Loucy (cell line): ENCODE results near the gene LMF2.

ENCODE experiments used
- H2AFZ ChIP-seq: fragments of 200-600 bp; sonication (generic); 2 replicates; pipeline ENCODE4 v1.6.0; 2016; ENCODE audit warnings: antibody characterized with exemption, mild to moderate bottlenecking, low read length, moderate library complexity
- H3F3A ChIP-seq: fragments of 200-600 bp; 2 replicates; pipeline ENCODE4 v1.6.0; 2016; ENCODE audit warnings: antibody characterized with exemption, low read depth, mild to moderate bottlenecking
- H3K27me3 ChIP-seq: fragments of 200-600 bp; sonication (generic); 2 replicates; pipeline ENCODE4 v1.6.1; 2014; ENCODE audit warnings: low read length, mild to moderate bottlenecking; ENCODE audit not compliant: insufficient read depth, poor library complexity, severe bottlenecking
- H3K36me3 ChIP-seq: fragments of 200-600 bp; sonication (generic); 2 replicates; pipeline ENCODE4 v1.6.1; 2016; ENCODE audit warnings: low read length; ENCODE audit not compliant: insufficient read depth
- H3K4me1 ChIP-seq: fragments of 200-600 bp; sonication (generic); 2 replicates; pipeline ENCODE4 v1.5.1; 2014; ENCODE audit warnings: low read length, mild to moderate bottlenecking; ENCODE audit not compliant: insufficient read depth, poor library complexity, severe bottlenecking
- H3K4me2 ChIP-seq: fragments of 200-600 bp; sonication (generic); 2 replicates; pipeline ENCODE4 v1.6.0; 2014; ENCODE audit warnings: antibody characterized with exemption, low read length, low read depth, mild to moderate bottlenecking; ENCODE audit not compliant: poor library complexity, severe bottlenecking
- H3K4me3 ChIP-seq: fragments of 200-600 bp; sonication (generic); 2 replicates; pipeline ENCODE4 v1.5.1; 2014; ENCODE audit warnings: low read length, mild to moderate bottlenecking, mixed read lengths; ENCODE audit not compliant: poor library complexity, severe bottlenecking
- H3K79me2 ChIP-seq: fragments of 200-600 bp; sonication (generic); 2 replicates; pipeline ENCODE4 v1.6.1; 2014; ENCODE audit warnings: low read length; ENCODE audit not compliant: insufficient read depth
- H3K9ac ChIP-seq: fragments of 200-600 bp; sonication (generic); 2 replicates; pipeline ENCODE4 v1.6.0; 2014; ENCODE audit warnings: mild to moderate bottlenecking, low read depth, low read length, moderate library complexity; ENCODE audit not compliant: poor library complexity, severe bottlenecking
- H3K9me2 ChIP-seq: fragments of 200-600 bp; sonication (generic); replicated peaks from 2 replicates; pipeline ENCODE4 v1.6.1; 2016; ENCODE audit warnings: low read depth, low read length, mixed read lengths
- H3K9me3 ChIP-seq: fragments of 200-600 bp; sonication (generic); 2 replicates; pipeline ENCODE4 v1.6.1; 2014; ENCODE audit warnings: mild to moderate bottlenecking, antibody characterized with exemption, low read length, low read depth; ENCODE audit not compliant: insufficient read depth
- H4K20me1 ChIP-seq: fragments of 200-600 bp; sonication (generic); 2 replicates; pipeline ENCODE4 v1.6.0; 2014; ENCODE audit warnings: antibody characterized with exemption, low read length, mild to moderate bottlenecking; ENCODE audit not compliant: insufficient read depth, poor library complexity, severe bottlenecking
- CTCF ChIP-seq: fragments of 200-600 bp; sonication (generic); conservative IDR thresholded peaks from 2 replicates; pipeline ENCODE4 v1.5.1; 2014; ENCODE audit warnings: mild to moderate bottlenecking, antibody characterized with exemption, low read length
- EZH2phosphoT487 ChIP-seq: fragments of 200-600 bp; IDR thresholded peaks from 2 replicates; pipeline ENCODE4 v1.6.1; 2018; ENCODE audit warnings: antibody characterized with exemption, mild to moderate bottlenecking, moderate library complexity, borderline replicate concordance

Gene LMF2

GRCh38 chr22:50476868-50477267 is 30.6 kb downstream of the LMF2 start:
- H3K4me1 ChIP-seq, result peaks cover 29% of the 10 kb centered on the region
- H3F3A ChIP-seq, result no peaks in the 10 kb centered on the region
- H3K79me2 ChIP-seq, result peaks cover 29% of the 10 kb centered on the region
- peak overlapping the region; percentile 37 for H3K9ac ChIP-seq
- no peaks in the 10 kb centered on the region for H3K9me3 ChIP-seq
- TF ChIP-seq EZH2phosphoT487, result no peak
- no peak for TF ChIP-seq CTCF
- H4K20me1 ChIP-seq, result peaks cover 23% of the 10 kb centered on the region
- no peaks in the 10 kb centered on the region for H3K27me3 ChIP-seq
- no peaks in the 10 kb centered on the region for H3K36me3 ChIP-seq
- H2AFZ ChIP-seq, result no peak overlapping the region
- H3K9me2 ChIP-seq, result no peaks in the 10 kb centered on the region
- no peak overlapping the region for H3K4me3 ChIP-seq
- no peak overlapping the region for H3K4me2 ChIP-seq

- H3K9me2 ChIP-seq, result no peaks in the 10 kb centered on the region
- H3F3A ChIP-seq, result 0 out of 2 replicates have a peak, but pooled peaks cover under 1% of the 10 kb centered on the region
- peak overlapping the region; percentile 77 for H3K4me2 ChIP-seq
- no peaks in the 10 kb centered on the region for H3K36me3 ChIP-seq
- H3K4me1 ChIP-seq, result peaks cover 42% of the 10 kb centered on the region
- no peak for TF ChIP-seq EZH2phosphoT487
- TF ChIP-seq CTCF, result no peak
- peak overlapping the region; percentile 79 for H3K9ac ChIP-seq
- H4K20me1 ChIP-seq, result peaks cover 25% of the 10 kb centered on the region
- H3K4me3 ChIP-seq, result peak overlapping the region; percentile 72
- H2AFZ ChIP-seq, result peak overlapping the region; percentile 88; the same call in 1 of the 2 replicates
- peaks cover 41% of the 10 kb centered on the region for H3K79me2 ChIP-seq
- H3K27me3 ChIP-seq, result no peaks in the 10 kb centered on the region
- no peaks in the 10 kb centered on the region for H3K9me3 ChIP-seq
These were observed 31.9 kb downstream of the LMF2 start for GRCh38 chr22:50475652-50476002.

GRCh38 chr22:50474710-50475651 is 32.5 kb downstream of the LMF2 start, which contains the start of gene SBF1:
SBF1 (minus strand) TSS chr22:50475035; CDS start chr22:50474840, 195 bp downstream.
- Histone ChIP-seq H3K27me3 (no peaks in the 10 kb centered on the region), H3K79me2 (peaks cover 45% of the 10 kb centered on the region), H3K9me3 (no peaks in the 10 kb centered on the region), H2AFZ (peak within 1 kb of the TSS; percentile 88), H3K36me3 (no peaks in the 10 kb centered on the region), H3F3A (0 out of 2 replicates have a peak, but pooled peaks cover 7% of the 10 kb centered on the region), H3K4me1 (peaks cover 47% of the 10 kb centered on the region), H4K20me1 (peaks cover 25% of the 10 kb centered on the region), H3K4me2 (peak within 1 kb of the TSS; percentile 94), H3K9me2 (no peaks in the 10 kb centered on the region), H3K9ac (peak within 1 kb of the TSS; percentile 85), H3K4me3 (peak within 1 kb of the TSS; percentile 72)
- no peak for TF ChIP-seq EZH2phosphoT487
- no peak for TF ChIP-seq CTCF
